GM19452 (cell line): ENCODE measurements around the gene TINCR.
"Not testable (repeated sequence)": the region's sequence is repeated elsewhere in the genome, so short reads cannot be mapped to it uniquely, and the experiment has no call there.

ENCODE experiments used
- ATAC-seq: cut with Tn5 transposase; IDR thresholded peaks from one replicate; pipeline ENCODE4 v1.9.1; 2021; ENCODE audit not compliant: unreplicated experiment

TINCR gene

DNA sequence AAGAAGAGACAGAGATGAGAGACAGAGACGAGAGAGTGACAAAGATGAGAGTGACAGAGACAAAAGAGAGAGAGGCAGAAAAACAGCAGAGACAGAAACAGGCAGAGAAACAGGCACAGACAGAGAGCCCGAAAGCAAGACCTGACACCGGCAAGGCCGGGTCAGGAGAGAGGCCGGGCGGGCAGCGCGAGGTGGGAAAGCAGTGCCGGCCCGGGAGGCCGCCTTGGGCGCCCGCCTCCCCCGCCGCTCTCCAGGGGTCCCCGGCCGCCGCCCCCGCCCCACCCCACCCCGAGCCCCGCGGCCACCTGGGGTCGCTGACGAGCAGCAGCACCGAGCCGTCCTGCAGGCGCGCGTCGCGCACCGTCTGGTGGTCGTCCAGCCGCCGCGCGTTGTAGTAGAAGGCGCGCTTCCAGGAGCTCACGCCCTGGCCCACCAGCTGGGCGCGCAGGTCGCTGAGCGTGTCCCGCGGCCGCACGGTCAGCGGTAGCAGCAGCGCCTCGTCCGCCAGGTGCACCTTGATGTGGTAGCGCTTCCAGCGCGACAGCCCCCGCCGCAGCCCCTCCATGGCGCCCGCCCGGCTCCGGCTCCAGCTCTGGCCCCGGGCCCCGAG is at the start of gene TINCR:
Gene TINCR (minus strand): TSS at position 594 of the 610 bp plus-strand sequence.
- ATAC-seq = no peak

DNA sequence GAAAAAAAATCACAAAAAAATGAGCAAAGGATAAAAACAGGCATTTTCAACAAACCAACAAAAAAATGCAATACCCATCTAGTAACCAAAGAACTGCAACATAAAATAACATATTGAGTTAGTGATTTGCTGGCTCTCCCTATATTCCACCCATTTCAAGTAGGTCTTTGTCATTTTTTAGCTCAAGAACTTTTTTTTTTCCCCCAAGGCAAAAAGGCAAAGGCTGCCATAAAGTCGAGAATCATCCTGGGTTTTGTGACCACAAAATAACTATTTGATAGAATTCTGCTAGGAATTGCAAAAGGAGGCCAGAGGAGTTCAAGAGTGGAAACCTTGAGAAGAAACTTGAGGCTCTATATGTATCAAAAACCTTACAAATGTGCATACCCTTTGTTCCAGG is 49.3 kb upstream of the TINCR start:
- no peak for ATAC-seq

DNA sequence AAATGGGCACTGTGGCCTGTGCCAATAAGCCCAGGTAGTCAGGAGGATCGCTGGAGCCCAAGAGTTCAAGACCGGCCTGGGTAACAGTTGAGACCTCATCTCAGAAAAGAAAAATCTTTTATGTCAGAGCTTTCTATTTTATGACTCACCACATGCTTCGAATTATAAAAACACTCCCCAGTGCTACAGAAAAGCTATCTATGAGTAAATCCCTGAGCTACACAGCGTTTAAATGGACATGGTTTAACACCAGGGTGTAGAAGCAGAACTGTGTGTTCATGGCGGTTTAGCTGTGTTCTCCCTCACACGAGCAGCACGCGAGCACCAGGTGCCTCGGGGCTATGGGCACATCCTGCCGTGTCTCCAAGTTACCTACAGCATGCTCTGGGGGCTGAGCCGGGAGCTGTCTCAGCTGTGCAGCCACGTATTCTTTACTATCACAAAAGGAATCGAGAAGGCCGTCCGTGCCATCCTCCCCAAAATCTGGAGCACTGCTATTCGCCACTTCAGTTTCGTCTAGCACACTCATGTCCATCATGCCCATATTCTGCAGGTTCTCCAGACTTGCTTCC is 48.1 kb upstream of the TINCR start:
- ATAC-seq = no peak

DNA sequence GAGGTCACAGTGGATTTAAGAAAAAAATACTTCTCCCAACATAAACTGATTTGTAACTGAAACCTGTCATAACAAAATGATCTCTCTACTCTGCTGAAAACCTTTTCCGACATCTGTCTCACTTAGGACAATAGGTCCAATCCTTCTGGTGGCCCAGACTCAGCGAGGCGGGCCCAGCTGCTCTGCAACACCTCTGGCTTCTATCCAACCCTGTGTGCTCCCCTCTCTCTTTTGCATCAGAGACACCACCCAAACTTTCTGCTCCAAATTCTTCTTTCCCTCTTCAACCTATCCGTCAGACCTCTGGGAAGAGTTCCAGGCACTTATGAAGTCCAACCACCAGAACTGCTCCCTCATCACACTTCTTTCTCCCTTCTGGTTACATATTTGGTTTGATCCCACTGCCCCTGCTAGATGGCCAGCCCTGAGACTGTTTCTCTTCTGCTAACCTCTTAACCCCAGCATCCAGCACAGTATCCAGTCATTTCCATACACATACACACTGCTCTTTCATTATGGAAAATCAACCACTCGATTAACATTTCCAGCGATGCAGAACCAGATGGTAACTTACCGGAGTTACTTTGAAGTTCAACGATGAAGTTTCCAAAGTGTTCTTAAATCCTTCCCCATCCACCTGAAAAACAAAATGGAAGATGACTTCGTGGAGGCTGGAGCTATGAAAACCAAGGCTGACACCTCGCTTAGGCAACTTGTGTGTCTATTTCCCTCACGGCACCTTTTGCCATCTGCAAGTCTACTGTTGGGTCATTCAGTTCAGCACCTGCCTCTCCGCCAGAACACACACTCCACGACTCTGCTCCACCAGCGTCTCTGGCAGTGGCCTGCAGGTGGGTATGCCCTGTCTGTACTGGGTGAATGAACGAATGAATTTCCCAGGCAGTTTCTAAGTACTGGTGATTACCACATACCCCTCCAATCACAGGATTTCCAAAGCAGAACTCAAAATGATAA is 45.4 kb upstream of the TINCR start:
- no peak for ATAC-seq

DNA sequence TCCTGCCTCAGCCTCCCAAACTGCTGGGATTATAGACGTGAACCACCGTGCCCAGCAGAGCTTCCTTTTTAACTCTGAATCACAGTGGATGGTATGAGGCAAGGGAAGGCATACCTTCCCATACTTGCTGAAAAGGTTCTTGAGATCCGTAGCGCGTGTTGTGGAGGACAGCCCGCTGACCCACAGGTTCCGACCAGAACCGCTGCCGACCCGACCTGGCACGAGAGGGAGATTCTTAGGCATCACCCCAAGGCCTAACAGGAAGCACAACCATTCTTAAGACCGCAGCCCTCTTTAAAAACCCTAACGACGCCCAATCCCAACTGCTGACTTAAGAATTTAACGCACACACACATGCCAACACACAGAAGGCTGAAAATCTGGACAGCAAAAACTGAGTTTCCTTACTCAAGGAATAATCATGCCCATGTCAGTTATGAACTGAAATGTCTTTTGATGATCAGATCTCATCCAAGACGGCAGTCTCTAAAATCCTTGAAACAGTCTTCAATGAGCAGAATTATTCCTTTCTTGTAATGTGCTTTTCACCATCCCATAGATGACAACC is 42.2 kb upstream of the TINCR start:
- no peak for ATAC-seq

GRCh38 chr19:5608766-5609165 is 41.0 kb upstream of the TINCR start:
- ATAC-seq = not testable (repeated sequence)

GRCh38 chr19:5608291-5608690 is 40.5 kb upstream of the TINCR start:
- ATAC-seq = no peak

- ATAC-seq = no peak
Observed at GRCh38 chr19:5607318-5608275, 39.8 kb upstream of the TINCR start.

- no peak for ATAC-seq
Observed at GRCh38 chr19:5605362-5605761, 37.6 kb upstream of the TINCR start.

DNA sequence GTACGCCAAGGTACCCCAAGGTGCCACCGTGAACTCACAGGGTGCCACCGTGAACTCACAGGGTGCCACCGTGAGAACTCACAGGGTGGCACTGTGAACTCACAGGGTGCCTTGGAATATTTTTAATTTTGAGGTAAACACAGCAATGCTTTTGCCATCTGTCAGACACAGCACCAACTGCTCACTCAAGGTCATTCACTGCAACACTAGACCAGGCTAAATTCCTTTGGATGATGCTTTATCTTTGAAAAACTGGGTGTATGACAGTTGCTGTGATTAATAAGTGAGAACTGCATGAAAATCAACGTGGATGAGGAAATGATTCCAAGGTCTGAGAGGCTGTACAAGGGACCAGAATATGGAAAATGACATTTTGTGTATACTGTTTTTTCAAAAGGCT is 35.9 kb upstream of the TINCR start:
- no peak for ATAC-seq

GRCh38 chr19:5600797-5601196 is 33.0 kb upstream of the TINCR start:
- ATAC-seq = no peak

GRCh38 chr19:5595745-5596144 is 28.0 kb upstream of the TINCR start:
- ATAC-seq = no peak

DNA sequence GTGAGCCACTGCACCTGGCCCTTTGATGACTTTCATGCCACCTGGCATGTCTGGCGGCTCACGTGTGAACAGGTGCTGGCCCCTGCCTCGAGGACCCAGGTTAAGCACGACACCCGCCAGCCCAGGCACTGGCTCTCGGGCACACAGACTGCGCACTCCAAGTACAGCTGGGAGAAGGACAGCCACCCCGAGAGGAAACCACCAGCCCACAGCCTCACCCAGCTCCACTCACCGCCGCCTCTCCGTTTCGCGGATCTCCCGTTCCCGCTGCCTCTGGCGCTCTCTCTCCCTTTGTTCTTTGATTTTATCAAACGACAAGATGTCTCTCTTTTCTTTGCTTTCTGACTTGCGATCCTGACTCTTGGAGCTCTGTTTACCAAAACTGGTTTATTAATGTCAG is 27.4 kb upstream of the TINCR start:
- ATAC-seq = no peak

GRCh38 chr19:5594521-5594950 is 26.8 kb upstream of the TINCR start:
- ATAC-seq = no peak

DNA sequence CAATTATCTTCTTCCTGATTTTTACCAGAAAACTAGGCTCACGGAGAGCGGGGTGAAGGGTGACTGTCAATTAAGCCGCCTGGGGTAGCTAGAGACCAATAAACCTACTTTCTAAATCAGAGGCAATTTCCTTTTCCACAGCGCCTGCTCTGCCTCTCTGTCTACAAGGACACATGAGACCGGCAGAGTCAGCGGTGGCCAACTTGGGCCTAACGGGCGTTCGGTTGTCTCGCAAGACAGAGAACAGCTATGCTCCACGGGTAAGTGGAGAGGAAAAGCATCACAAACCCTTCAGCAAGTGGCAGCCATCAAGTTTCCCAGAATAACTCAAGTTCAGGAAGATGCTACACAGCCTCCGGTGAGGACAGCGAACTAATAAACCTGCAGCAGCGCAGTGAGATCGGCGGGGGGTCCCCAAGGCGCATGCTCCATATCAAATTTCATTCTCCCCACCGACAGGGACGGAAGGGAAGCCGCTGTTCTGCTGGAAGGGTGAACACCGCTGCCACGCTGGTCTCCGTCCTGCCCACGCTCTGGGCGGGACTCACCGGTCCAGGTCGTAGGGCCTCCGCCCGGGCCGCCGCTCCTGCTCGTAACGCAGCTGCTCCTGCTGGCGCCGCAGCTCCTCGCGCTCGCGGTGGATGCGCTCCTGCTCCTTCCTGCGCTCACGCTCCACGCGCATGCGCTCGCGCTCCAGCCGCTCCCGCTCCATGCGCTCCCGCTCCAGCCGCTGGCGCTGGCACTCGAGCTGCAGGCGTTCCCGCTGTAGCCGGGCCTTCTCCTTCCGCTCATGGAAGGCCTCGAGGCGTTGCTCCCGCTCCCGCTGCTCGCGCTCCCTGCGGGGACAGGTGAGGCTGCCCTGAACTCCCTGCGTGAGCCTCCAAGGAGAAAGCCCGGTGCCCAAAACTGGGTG is 25.8 kb upstream of the TINCR start:
- no peak for ATAC-seq

DNA sequence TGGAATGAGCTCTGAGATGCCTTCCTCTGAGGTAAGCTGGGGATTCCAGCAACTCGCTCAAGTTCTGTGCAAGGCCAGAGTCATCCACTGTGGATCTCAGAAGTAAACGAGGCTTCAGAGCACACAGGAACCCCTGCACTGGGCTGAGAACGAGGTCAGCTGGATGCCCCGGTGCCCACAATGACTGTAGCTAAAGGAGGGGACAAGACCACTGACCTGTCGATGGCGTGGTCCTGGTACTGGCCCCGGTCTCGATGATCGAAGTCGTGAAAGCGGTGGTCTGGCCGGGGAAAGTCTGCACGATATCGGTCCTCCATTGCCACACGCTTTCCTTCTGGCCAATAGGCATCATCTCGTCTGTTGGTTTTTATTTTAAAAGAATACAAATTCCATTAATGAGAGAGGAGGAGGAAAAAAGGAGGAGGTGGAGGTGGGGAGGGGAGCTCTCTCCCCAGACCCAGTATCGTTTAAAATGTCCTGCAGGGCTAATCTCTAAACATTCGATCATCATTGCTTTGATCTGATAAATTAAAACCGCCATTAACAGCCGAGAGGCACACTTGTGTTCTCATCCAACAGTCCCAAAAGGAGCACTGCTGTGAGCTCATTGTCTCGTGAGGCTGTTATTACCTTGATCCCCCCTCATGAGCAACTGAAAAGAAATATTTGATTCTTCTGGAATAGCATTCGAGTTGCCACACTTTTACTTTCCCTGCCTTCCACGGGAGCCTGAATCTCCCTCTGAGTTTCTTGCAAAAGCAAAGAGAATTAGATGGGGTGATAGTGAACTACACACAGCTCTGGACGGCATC is 25.0 kb upstream of the TINCR start:
- no peak for ATAC-seq

DNA sequence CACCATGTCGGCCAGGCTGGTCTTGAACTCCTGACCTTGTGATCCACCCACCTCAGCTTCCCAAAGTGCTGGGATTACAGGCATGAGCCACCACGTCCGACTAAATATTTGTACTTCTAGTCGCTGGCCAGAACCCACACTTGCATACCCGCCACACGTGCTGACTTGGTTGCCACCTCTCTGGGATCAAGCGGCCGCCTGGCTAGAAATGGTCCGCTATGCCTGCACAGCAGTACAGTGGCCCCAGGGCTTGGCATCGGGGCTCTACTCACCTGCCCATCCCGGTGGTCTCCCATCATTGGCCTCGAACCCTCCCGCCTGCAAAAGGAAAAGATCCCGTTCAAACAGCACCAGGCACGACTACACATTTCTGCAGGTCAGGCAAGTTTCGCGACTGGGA is 23.7 kb upstream of the TINCR start:
- ATAC-seq = no peak

- no peak for ATAC-seq
Observed at GRCh38 chr19:5590865-5591154, 23.1 kb upstream of the TINCR start.
